ENCODE data around the gene NARS2. TPM values are rescaled to one million over a fixed set of nuclear protein-coding genes. Genes with fewer than 3 reads are reported as not detected.

NARS2 gene
- total and polyA plus RNA-seq, 2 donors (not counting 1 experiment from before 2014, with no cell fraction given), result 13.2 to 15.7 TPM

DNA sequence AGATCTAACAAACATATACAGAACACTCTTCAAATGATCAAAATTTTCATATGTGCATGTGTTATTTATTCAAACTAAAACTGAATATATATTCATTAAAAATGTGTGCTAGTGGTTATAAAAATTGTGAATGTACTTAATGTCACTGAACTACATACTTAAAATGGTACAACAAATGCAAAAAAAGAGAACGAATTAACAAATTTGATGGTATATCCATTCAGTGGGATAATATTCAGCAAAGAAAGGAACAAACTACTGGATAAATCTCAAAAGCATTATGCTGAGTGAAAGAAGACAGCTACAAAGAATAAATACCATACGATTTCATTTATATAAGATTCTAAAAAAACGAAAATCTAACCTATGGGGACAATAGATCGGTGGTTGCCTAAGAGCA lies 64.1 kb downstream of the NARS2 start:
- H3K79me2 ChIP-seq (ENCODE audit: control insufficient read depth, insufficient read depth, low read length), result no peaks in the 10 kb centered on the region
- no peaks in the 10 kb centered on the region for H4K20me1 ChIP-seq (ENCODE audit: control insufficient read depth, extremely low read depth, insufficient read depth, low read length)
- no peak overlapping the region for H3K9ac ChIP-seq (ENCODE audit: insufficient read depth, low read length)
- H3K27me3 ChIP-seq (ENCODE audit: control insufficient read depth, insufficient read depth, low read length), result no peaks in the 10 kb centered on the region
- no peaks in the 10 kb centered on the region for H3K9me3 ChIP-seq (ENCODE audit: control insufficient read depth, insufficient read depth, low read depth, low read length)
- no peak overlapping the region for H3K4me3 ChIP-seq (replicated peaks in 1 of 4; ENCODE audit: control extremely low read depth in 1 of 4, insufficient read depth in 1 of 4, low read depth in 3 of 4, low read length in 4 of 4)
- no peak overlapping the region for H3K4me2 ChIP-seq (ENCODE audit: extremely low read depth, insufficient read depth, low read length)
- TF ChIP-seq, protein P1, sequence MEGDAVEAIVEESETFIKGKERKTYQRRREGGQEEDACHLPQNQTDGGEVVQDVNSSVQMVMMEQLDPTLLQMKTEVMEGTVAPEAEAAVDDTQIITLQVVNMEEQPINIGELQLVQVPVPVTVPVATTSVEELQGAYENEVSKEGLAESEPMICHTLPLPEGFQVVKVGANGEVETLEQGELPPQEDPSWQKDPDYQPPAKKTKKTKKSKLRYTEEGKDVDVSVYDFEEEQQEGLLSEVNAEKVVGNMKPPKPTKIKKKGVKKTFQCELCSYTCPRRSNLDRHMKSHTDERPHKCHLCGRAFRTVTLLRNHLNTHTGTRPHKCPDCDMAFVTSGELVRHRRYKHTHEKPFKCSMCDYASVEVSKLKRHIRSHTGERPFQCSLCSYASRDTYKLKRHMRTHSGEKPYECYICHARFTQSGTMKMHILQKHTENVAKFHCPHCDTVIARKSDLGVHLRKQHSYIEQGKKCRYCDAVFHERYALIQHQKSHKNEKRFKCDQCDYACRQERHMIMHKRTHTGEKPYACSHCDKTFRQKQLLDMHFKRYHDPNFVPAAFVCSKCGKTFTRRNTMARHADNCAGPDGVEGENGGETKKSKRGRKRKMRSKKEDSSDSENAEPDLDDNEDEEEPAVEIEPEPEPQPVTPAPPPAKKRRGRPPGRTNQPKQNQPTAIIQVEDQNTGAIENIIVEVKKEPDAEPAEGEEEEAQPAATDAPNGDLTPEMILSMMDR (conservative IDR thresholded peaks at IDR 0.05 in 1 of 2, IDR thresholded peaks at IDR 0.05 in 1 of 2; ENCODE audit: low read depth in 1 of 2, low read length in 2 of 2), result no peak
- no peak for TF ChIP-seq EZH2 (IDR thresholded peaks at IDR 0.05; ENCODE audit: low read length, missing control alignments)
- DNase-seq (ENCODE audit: low read depth in 2 of 2), result no peak
- no peak overlapping the region for H3K27ac ChIP-seq (ENCODE audit: insufficient read depth, low read length)
- no peak overlapping the region for H2AFZ ChIP-seq (ENCODE audit: low read length)
- H3K4me1 ChIP-seq (ENCODE audit: control insufficient read depth, extremely low read depth, insufficient read depth, low read length), result no peaks in the 10 kb centered on the region
- no peaks in the 10 kb centered on the region for H3K36me3 ChIP-seq (ENCODE audit: control insufficient read depth, insufficient read depth, low read length)

DNA sequence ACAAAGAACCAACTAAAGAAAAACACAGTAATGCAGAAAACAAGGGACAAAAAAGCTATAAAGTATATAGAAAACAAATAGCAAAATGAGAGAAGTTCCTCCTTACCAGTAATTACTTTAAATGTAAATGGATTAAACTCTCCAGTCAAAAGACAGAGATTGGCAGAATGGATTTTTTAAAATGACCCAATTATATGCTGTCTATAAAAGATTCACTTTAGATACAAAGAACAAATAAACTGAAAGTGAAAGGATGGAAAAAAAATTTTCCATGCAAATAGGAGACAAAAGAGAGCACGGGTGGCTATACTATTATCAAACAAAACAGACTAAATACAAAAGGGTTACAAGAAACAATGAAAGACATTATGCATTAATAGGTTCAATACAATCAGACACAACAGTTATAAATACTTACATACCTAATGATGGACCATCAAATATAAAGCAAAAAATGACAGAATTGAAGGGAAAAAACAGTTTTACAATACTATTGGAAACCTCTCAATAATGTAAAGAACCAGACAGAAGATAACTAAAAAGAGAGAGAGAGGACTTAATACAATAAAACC lies 64.6 kb downstream of the NARS2 start:
- TF ChIP-seq, protein P1 (conservative IDR thresholded peaks at IDR 0.05 in 1 of 2, IDR thresholded peaks at IDR 0.05 in 1 of 2; ENCODE audit: low read depth in 1 of 2, low read length in 2 of 2), result no peak
- TF ChIP-seq EZH2 (IDR thresholded peaks at IDR 0.05; ENCODE audit: low read length, missing control alignments), result no peak
- H3K4me3 ChIP-seq (replicated peaks in 1 of 4; ENCODE audit: control extremely low read depth in 1 of 4, insufficient read depth in 1 of 4, low read depth in 3 of 4, low read length in 4 of 4), result no peak overlapping the region
- no peaks in the 10 kb centered on the region for H3K27me3 ChIP-seq (ENCODE audit: control insufficient read depth, insufficient read depth, low read length)
- no peak overlapping the region for H3K27ac ChIP-seq (ENCODE audit: insufficient read depth, low read length)
- no peaks in the 10 kb centered on the region for H4K20me1 ChIP-seq (ENCODE audit: control insufficient read depth, extremely low read depth, insufficient read depth, low read length)
- H3K36me3 ChIP-seq (ENCODE audit: control insufficient read depth, insufficient read depth, low read length), result no peaks in the 10 kb centered on the region
- H3K9ac ChIP-seq (ENCODE audit: insufficient read depth, low read length), result no peak overlapping the region
- no peak for DNase-seq (ENCODE audit: low read depth in 2 of 2)
- no peaks in the 10 kb centered on the region for H3K9me3 ChIP-seq (ENCODE audit: control insufficient read depth, insufficient read depth, low read depth, low read length)
- H2AFZ ChIP-seq (ENCODE audit: low read length), result no peak overlapping the region
- no peaks in the 10 kb centered on the region for H3K4me1 ChIP-seq (ENCODE audit: control insufficient read depth, extremely low read depth, insufficient read depth, low read length)
- H3K4me2 ChIP-seq (ENCODE audit: extremely low read depth, insufficient read depth, low read length), result no peak overlapping the region
- no peaks in the 10 kb centered on the region for H3K79me2 ChIP-seq (ENCODE audit: control insufficient read depth, insufficient read depth, low read length)

DNA sequence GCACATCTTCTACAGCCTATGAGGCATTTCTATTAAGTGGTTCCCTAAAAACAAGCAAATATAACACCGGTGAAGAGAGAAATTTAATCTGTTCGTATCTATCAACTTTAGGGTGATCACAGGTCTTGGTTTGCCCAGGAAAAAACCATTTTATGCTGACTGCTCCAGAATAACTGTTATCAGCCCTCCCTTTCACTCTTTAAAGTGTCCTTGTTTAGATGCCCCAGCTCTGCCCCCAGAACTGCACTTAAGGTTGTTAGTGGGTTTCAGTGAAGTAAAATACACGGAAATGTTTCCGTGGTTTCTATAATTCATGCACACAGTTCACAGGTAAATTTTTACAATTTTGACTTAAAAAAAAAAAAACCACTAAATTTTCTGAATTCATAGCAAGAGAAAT lies 70.0 kb downstream of the NARS2 start:
- no peak for TF ChIP-seq EZH2 (IDR thresholded peaks at IDR 0.05; ENCODE audit: low read length, missing control alignments)
- TF ChIP-seq, protein P1 (conservative IDR thresholded peaks at IDR 0.05 in 1 of 2, IDR thresholded peaks at IDR 0.05 in 1 of 2; ENCODE audit: low read depth in 1 of 2, low read length in 2 of 2), result no peak
- Histone ChIP-seq H2AFZ (ENCODE audit: low read length) (no peak overlapping the region), H3K4me2 (ENCODE audit: extremely low read depth, insufficient read depth, low read length) (no peak overlapping the region), H3K4me1 (ENCODE audit: control insufficient read depth, extremely low read depth, insufficient read depth, low read length) (no peaks in the 10 kb centered on the region), H3K79me2 (ENCODE audit: control insufficient read depth, insufficient read depth, low read length) (no peaks in the 10 kb centered on the region), H3K36me3 (ENCODE audit: control insufficient read depth, insufficient read depth, low read length) (no peaks in the 10 kb centered on the region), H4K20me1 (ENCODE audit: control insufficient read depth, extremely low read depth, insufficient read depth, low read length) (no peaks in the 10 kb centered on the region), H3K27ac (ENCODE audit: insufficient read depth, low read length) (no peak overlapping the region), H3K27me3 (ENCODE audit: control insufficient read depth, insufficient read depth, low read length) (no peaks in the 10 kb centered on the region), H3K9me3 (ENCODE audit: control insufficient read depth, insufficient read depth, low read depth, low read length) (no peaks in the 10 kb centered on the region), H3K9ac (ENCODE audit: insufficient read depth, low read length) (no peak overlapping the region), H3K4me3 (replicated peaks in 1 of 4; ENCODE audit: control extremely low read depth in 1 of 4, insufficient read depth in 1 of 4, low read depth in 3 of 4, low read length in 4 of 4) (no peak overlapping the region)
- DNase-seq (ENCODE audit: low read depth in 2 of 2), result no peak

All from fibroblast of lung (primary cell).